Lower leg skin (tissue), 4 donors: Measurements from ENCODE around the gene SCAF1. TPM values are rescaled to one million over a fixed set of nuclear protein-coding genes. Genes with fewer than 3 reads are reported as not detected.

Experiments used
- DNase-seq, 2 donors: peaks; one replicate each; pipeline ENCODE4 v3.0.0-alpha.2; 2019; ENCODE audit warnings: low spot score in 2 of 2
- H3K4me3 ChIP-seq: fragments of 200-600 bp; sonication (generic); 2 replicates; pipeline ENCODE4 v1.5.1; 2017; ENCODE audit warnings: mild to moderate bottlenecking, low read depth; ENCODE audit not compliant: poor library complexity, severe bottlenecking
- CTCF ChIP-seq, 3 donors: fragments of 450-650 bp; IDR thresholded peaks; one replicate each; pipeline ENCODE4 v1.5.1; 2016; ENCODE audit warnings: antibody characterized with exemption in 3 of 3, mild to moderate bottlenecking in 3 of 3, moderate library complexity in 2 of 3
- POLR2A ChIP-seq, 2 donors: fragments of 450-650 bp; IDR thresholded peaks; one replicate each; pipeline ENCODE4 v1.6.1; 2016 to 2017; ENCODE audit warnings: antibody characterized with exemption in 2 of 2, mild to moderate bottlenecking in 1 of 2, moderate library complexity in 1 of 2
- WGBS, 2 donors: methylation state at CpG; one replicate each; pipeline ENCODE4 v1.1.5; 2018; 5-methylcytosine and 5-hydroxymethylcytosine counted together
- intact Hi-C: fragments of 100-400 bp; cut with DNase I; formaldehyde crosslinking; loops from one replicate; pipeline ENCODE4 v1.15.0; 2023; ENCODE audit warnings: low total_unique reads
- total RNA-seq, 4 donors: library from RNA; depleted of rRNA; stranded (reverse); fragments of >200 nt; gene quantifications; one replicate each; pipeline ENCODE4 v1.1.0, GENCODE V29; 2016

SCAF1 gene
- total RNA-seq, 4 donors from 2014 or later, result 28.6 to 54.3 (median 33.7) TPM

DNA sequence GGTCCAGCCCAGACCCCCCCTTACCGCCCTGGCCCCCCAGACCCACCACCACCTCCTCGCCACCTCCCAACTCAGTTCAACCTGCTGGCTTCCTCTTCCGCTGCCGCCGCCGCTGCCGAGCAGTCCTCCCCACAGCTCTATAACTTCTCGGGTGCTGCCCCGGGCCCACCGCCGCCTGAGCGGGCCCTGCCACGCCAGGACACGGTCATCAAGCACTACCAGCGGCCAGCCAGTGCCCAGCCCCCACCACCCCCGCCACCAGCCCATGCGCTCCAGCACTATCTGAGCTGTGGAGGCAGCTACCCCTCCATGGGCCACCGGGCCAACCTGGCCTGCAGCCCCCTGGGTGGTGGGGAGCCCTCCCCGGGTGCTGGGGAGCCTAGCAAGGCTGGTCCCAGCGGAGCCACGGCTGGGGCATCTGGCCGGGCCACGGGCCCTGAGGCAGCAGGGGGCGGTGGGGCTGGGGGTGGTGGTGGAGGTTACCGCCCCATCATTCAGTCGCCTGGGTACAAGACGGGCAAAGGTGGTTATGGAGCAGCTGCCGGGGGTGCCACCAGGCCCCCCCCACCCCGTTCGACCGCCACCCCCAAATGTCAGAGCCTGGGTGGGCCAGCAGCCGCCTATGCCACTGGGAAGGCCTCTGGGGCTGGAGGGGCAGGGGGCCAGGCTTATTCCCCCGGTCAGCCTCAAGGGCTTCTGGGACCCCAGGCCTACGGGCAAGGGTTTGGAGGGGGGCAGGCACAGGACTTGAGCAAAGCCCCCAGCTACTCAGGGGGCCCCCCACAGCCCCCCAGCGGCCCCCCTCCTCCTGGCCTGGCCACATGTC lies 46.8 kb upstream of the SCAF1 start:
- H3K4me3 ChIP-seq, result no peak overlapping the region
- no peak for TF ChIP-seq CTCF (IDR thresholded peaks at IDR 0.05)
- no peak for TF ChIP-seq POLR2A (IDR thresholded peaks at IDR 0.05)
- no peak for DNase-seq
- intact Hi-C loops, result loop anchor here (5.0 kb wide), 1 partner anchor 42 kb away; no protein-coding TSS in a partner anchor
- 91 to 95% methylated on average over 13 to 28 of the region's 35 CpGs for WGBS, 2 donors

- intact Hi-C loops, result no loop called here
- no peak for DNase-seq
- 92 to 93% methylated on average over 29 to 32 of the region's 32 CpGs for WGBS, 2 donors
Observed at GRCh38 chr19:49595819-49596404, 46.1 kb upstream of the SCAF1 start.

GRCh38 chr19:49596407-49596806 lies 45.6 kb upstream of the SCAF1 start:
- intact Hi-C loops, result no loop called here
- DNase-seq, result no peak
- H3K4me3 ChIP-seq, result no peak overlapping the region
- TF ChIP-seq POLR2A (IDR thresholded peaks at IDR 0.05), result no peak
- TF ChIP-seq CTCF (IDR thresholded peaks at IDR 0.05), result no peak
- 91 to 95% methylated on average over 10 to 11 of the region's 15 CpGs for WGBS, 2 donors

More at GRCh38 chr19:49595819-49596404, 46.1 kb upstream of the SCAF1 start:
- TF ChIP-seq POLR2A (IDR thresholded peaks at IDR 0.05), result no peak
- H3K4me3 ChIP-seq, result no peak overlapping the region

DNA sequence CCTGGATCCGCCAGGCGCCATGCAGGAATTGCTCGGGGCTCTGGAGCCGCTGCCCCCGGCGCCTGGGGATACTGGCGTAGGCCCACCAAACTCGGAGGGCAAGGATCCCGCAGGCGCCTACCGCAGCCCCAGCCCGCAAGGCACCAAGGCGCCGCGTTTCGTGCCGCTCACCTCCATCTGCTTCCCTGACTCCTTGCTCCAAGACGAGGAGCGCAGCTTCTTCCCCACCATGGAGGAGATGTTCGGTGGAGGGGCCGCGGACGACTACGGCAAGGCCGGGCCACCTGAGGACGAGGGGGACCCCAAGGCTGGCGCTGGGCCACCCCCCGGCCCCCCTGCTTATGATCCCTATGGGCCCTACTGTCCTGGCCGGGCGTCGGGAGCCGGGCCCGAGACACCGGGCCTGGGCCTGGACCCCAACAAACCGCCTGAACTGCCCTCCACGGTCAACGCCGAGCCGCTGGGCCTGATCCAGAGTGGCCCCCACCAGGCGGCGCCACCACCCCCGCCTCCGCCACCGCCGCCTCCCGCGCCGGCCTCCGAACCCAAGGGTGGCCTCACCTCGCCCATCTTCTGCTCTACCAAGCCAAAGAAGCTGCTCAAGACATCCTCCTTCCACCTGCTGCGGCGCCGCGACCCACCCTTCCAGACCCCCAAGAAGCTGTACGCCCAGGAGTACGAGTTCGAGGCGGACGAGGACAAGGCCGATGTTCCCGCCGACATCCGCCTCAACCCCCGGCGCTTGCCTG lies 44.9 kb upstream of the SCAF1 start:
- no peak for DNase-seq
- intact Hi-C loops, result no loop called here
- 95 to 96% methylated on average over 50 to 53 of the region's 65 CpGs for WGBS, 2 donors
- TF ChIP-seq POLR2A (IDR thresholded peaks at IDR 0.05), result no peak
- TF ChIP-seq CTCF (IDR thresholded peaks at IDR 0.05), result no peak
- no peak overlapping the region for H3K4me3 ChIP-seq

- intact Hi-C loops, result no loop called here
- 93 to 95% methylated on average over 29 of the region's 29 CpGs for WGBS, 2 donors
- no peak for TF ChIP-seq POLR2A (IDR thresholded peaks at IDR 0.05)
- no peak for TF ChIP-seq CTCF (IDR thresholded peaks at IDR 0.05)
- no peak overlapping the region for H3K4me3 ChIP-seq
- no peak for DNase-seq
Observed at GRCh38 chr19:49597703-49597974, 44.4 kb upstream of the SCAF1 start.
